Neural cell (in vitro differentiated cells): ENCODE measurements around the gene COG8. TPM values are rescaled to one million over a fixed set of nuclear protein-coding genes. Genes with fewer than 3 reads are reported as not detected.

Experiments used
- H2AFZ ChIP-seq: fragments of 200-600, 300-800 bp; sonication (generic), shearing (Covaris generic); 2 replicates; pipeline ENCODE4 v1.6.0; 2014; ENCODE audit warnings: low read depth, mild to moderate bottlenecking, antibody characterized with exemption, low read length, moderate library complexity
- H3F3A ChIP-seq: fragments of 200-600 bp; shearing (Covaris generic); 2 replicates; pipeline ENCODE4 v1.6.1; 2016; ENCODE audit warnings: mild to moderate bottlenecking, moderate library complexity, mixed read lengths, antibody characterized with exemption, low read length; ENCODE audit not compliant: insufficient read depth, poor library complexity, severe bottlenecking
- H3K27ac ChIP-seq: fragments of 200-600, 300-800 bp; sonication (generic), shearing (Covaris generic); 2 replicates; pipeline ENCODE4 v1.5.1; 2014; ENCODE audit warnings: mild to moderate bottlenecking, low read length, moderate library complexity
- H3K27me3 ChIP-seq: fragments of 300-800, 200-600 bp; sonication (generic), shearing (Covaris generic); 2 replicates; pipeline ENCODE4 v1.6.0; 2014; ENCODE audit warnings: mild to moderate bottlenecking, low read depth, low read length, moderate library complexity; ENCODE audit not compliant: insufficient read depth
- H3K36me3 ChIP-seq: fragments of 300-800, 200-600 bp; sonication (generic), shearing (Covaris generic); 2 replicates; pipeline ENCODE4 v1.5.1; 2014; ENCODE audit warnings: mild to moderate bottlenecking, antibody characterized with exemption, low read length, moderate library complexity; ENCODE audit not compliant: insufficient read depth
- H3K4me2 ChIP-seq: fragments of 300-800, 200-600 bp; sonication (generic), shearing (Covaris generic); 2 replicates; pipeline ENCODE4 v1.6.0; 2014; ENCODE audit warnings: mild to moderate bottlenecking, low read length
- H3K4me3 ChIP-seq: fragments of 300-800, 200-600 bp; sonication (generic), shearing (Covaris generic); 2 replicates; pipeline ENCODE4 v1.5.1; 2014; ENCODE audit warnings: mild to moderate bottlenecking, low read length, moderate library complexity
- H3K79me2 ChIP-seq: fragments of 200-600 bp; shearing (Covaris generic); replicated peaks from 2 replicates; pipeline ENCODE4 v1.6.0; 2014; ENCODE audit warnings: mild to moderate bottlenecking, low read length, moderate library complexity; ENCODE audit not compliant: insufficient read depth
- H3K9ac ChIP-seq: fragments of 300-800, 200-600 bp; sonication (generic), shearing (Covaris generic); 2 replicates; pipeline ENCODE4 v1.6.1; 2016; ENCODE audit warnings: mild to moderate bottlenecking, low read length, mixed read lengths
- H3K9me2 ChIP-seq: fragments of 200-600 bp; shearing (Covaris generic); 2 replicates; pipeline ENCODE4 v1.6.1; 2016; ENCODE audit warnings: mild to moderate bottlenecking, low read length, mixed read lengths; ENCODE audit not compliant: insufficient read depth
- H3K9me3 ChIP-seq: fragments of 200-600, 300-800 bp; sonication (generic), shearing (Covaris generic); 2 replicates; pipeline ENCODE4 v1.6.1; 2016; ENCODE audit warnings: mild to moderate bottlenecking, mixed run types, low read length, moderate library complexity, mixed read lengths
- H4K20me1 ChIP-seq: fragments of 200-600 bp; shearing (Covaris generic); 2 replicates; pipeline ENCODE4 v1.6.1; 2016; ENCODE audit warnings: mild to moderate bottlenecking, mixed run types; ENCODE audit not compliant: insufficient read depth
- CTCF ChIP-seq: fragments of 450-650 bp; IDR thresholded peaks from 2 replicates; pipeline ENCODE4 v1.5.1; 2014; ENCODE audit warnings: antibody characterized with exemption, mild to moderate bottlenecking, moderate library complexity; ENCODE audit not compliant: poor library complexity, severe bottlenecking
- EP300 ChIP-seq: fragments of 450-650 bp; conservative IDR thresholded peaks from 2 replicates; pipeline ENCODE4 v1.6.1; 2014; ENCODE audit warnings: antibody characterized with exemption, mild to moderate bottlenecking, moderate library complexity; ENCODE audit not compliant: poor library complexity, severe bottlenecking
- EZH2 ChIP-seq: fragments of 200-600, 300-800 bp; shearing (Covaris generic), sonication (generic); IDR thresholded peaks from 2 replicates; pipeline ENCODE4 v1.6.1; 2014; ENCODE audit warnings: antibody characterized with exemption, low read length, borderline replicate concordance, mild to moderate bottlenecking; ENCODE audit not compliant: insufficient read depth, poor library complexity, severe bottlenecking
- MXI1 ChIP-seq: fragments of 450-650 bp; conservative IDR thresholded peaks from 2 replicates; pipeline ENCODE4 v1.6.1; 2014; ENCODE audit warnings: antibody characterized with exemption, mild to moderate bottlenecking; ENCODE audit not compliant: poor library complexity, severe bottlenecking
- POLR2AphosphoS5 ChIP-seq: IDR thresholded peaks from 2 replicates; pipeline ENCODE4 v1.6.1; 2012
- RAD21 ChIP-seq: fragments of 450-650 bp; conservative IDR thresholded peaks from 2 replicates; pipeline ENCODE4 v1.6.1; 2014; ENCODE audit warnings: antibody characterized with exemption, mild to moderate bottlenecking, moderate library complexity
- REST ChIP-seq: IDR thresholded peaks from 2 replicates; pipeline ENCODE4 v1.6.1; 2012; ENCODE audit warnings: borderline replicate concordance
- SMC3 ChIP-seq: fragments of 450-650 bp; conservative IDR thresholded peaks from 2 replicates; pipeline ENCODE4 v1.6.1; 2014; ENCODE audit warnings: antibody characterized with exemption, mild to moderate bottlenecking, moderate library complexity; ENCODE audit not compliant: poor library complexity
- TAF1 ChIP-seq: IDR thresholded peaks from 2 replicates; pipeline ENCODE4 v1.6.1; 2012; ENCODE audit warnings: low read depth
- polyA plus RNA-seq: library from polyadenylated mRNA; depleted of rRNA; stranded (reverse); fragments of >200 nt; gene quantifications from 2 replicates; pipeline ENCODE4 v1.2.3, GENCODE V29; 2014

COG8 gene
- polyA plus RNA-seq, 1 donor from 2014 or later = 27.8 TPM

- H3F3A ChIP-seq = no peaks in the 10 kb centered on the region
- H3K9me3 ChIP-seq = no peaks in the 10 kb centered on the region
- no peaks in the 10 kb centered on the region for H3K27me3 ChIP-seq
- H2AFZ ChIP-seq = no peak overlapping the region
- no peak overlapping the region for H3K4me3 ChIP-seq
- H3K4me2 ChIP-seq = no peak overlapping the region
- no peaks in the 10 kb centered on the region for H3K36me3 ChIP-seq
- H3K27ac ChIP-seq = no peak overlapping the region
- H3K9ac ChIP-seq = no peak overlapping the region
- no peaks in the 10 kb centered on the region for H3K9me2 ChIP-seq
- no peaks in the 10 kb centered on the region for H3K79me2 ChIP-seq
- no peaks in the 10 kb centered on the region for H4K20me1 ChIP-seq
- TF ChIP-seq TAF1 = no peak
- TF ChIP-seq EZH2 = no peak
- no peak for TF ChIP-seq REST
- no peak for TF ChIP-seq RAD21
- no peak for TF ChIP-seq POLR2AphosphoS5
- TF ChIP-seq SMC3 = no peak
- TF ChIP-seq EP300 = no peak
- TF ChIP-seq MXI1 = no peak
- no peak for TF ChIP-seq CTCF
These were observed 55.5 kb downstream of the COG8 start for GRCh38 chr16:69283851-69284250.

- no peak overlapping the region for H3K27ac ChIP-seq
- H2AFZ ChIP-seq = no peak overlapping the region
- H3K27me3 ChIP-seq = no peaks in the 10 kb centered on the region
- no peak overlapping the region for H3K4me3 ChIP-seq
- no peaks in the 10 kb centered on the region for H3K9me2 ChIP-seq
- H3F3A ChIP-seq = no peaks in the 10 kb centered on the region
- no peaks in the 10 kb centered on the region for H3K79me2 ChIP-seq
- TF ChIP-seq EZH2 = no peak
- TF ChIP-seq TAF1 = no peak
- no peak for TF ChIP-seq CTCF
- no peak for TF ChIP-seq RAD21
- TF ChIP-seq EP300 = no peak
- TF ChIP-seq POLR2AphosphoS5 = no peak
- TF ChIP-seq SMC3 = no peak
- no peak for TF ChIP-seq REST
- TF ChIP-seq MXI1 = no peak
- no peaks in the 10 kb centered on the region for H3K9me3 ChIP-seq
- no peak overlapping the region for H3K4me2 ChIP-seq
- no peaks in the 10 kb centered on the region for H3K36me3 ChIP-seq
- no peaks in the 10 kb centered on the region for H4K20me1 ChIP-seq
- H3K9ac ChIP-seq = no peak overlapping the region
These were observed 62.0 kb downstream of the COG8 start for GRCh38 chr16:69277413-69277812.
